DND-41 (cell line): Measurements from ENCODE around the gene AKT3.

Source experiments
- CTCF ChIP-seq: IDR thresholded peaks from 2 replicates; pipeline ENCODE4 v1.5.1; 2012; ENCODE audit warnings: borderline replicate concordance, low read length, moderate library complexity, mild to moderate bottlenecking; ENCODE audit not compliant: poor library complexity, severe bottlenecking; ENCODE audit errors: extremely low read depth
- EZH2 ChIP-seq: IDR thresholded peaks from 3 replicates; pipeline ENCODE4 v1.6.1; 2012; ENCODE audit warnings: borderline replicate concordance, low read depth, mild to moderate bottlenecking, moderate library complexity, low read length, inconsistent platforms; ENCODE audit not compliant: severe bottlenecking

GRCh38 chr1:243620096-243620495 is 229.9 kb downstream of the AKT3 start:
- no peak for TF ChIP-seq CTCF
- no peak for TF ChIP-seq EZH2
